ENCODE results near the gene FAM13C. TPM values are rescaled to one million over a fixed set of nuclear protein-coding genes. Genes with fewer than 3 reads are reported as not detected.

Gene FAM13C
- total and polyA plus RNA-seq, 2 of the 13 experiments (the other 11 are each of a cell fraction or from before 2014, with no cell fraction given): 0.07 to 0.26 TPM

DNA sequence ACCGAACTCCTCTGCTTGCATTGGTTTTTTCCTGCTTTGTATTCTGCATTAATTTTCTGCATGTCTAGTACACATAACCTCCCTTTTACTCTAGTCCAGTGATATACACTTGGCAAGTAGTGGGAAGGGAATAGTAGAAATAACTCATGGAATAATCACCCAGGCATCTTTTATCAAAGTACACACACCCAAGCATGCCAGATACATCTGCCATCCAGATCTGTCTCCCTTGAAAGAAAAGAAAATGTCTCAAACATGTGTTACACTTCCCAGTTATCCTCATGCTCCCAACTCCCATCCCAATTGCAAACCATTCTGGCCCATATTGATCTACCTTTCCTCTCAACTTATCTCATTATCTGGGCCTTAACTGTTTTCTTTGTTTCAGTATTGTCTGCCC, 106.9 kb downstream of the FAM13C start:
- no peaks in the 10 kb centered on the region for H4K20me1 ChIP-seq (ENCODE audit: insufficient read depth, low read length)
- H3K4me2 ChIP-seq (ENCODE audit: low read depth, low read length): no peak overlapping the region
- 96% methylated on average over 1 of the region's 1 CpG for WGBS (ENCODE audit: low lambda C conversion rate)
- no peaks in the 10 kb centered on the region for H3K9me3 ChIP-seq (ENCODE audit: low read length)
- intact Hi-C loops (cut with micrococcal nuclease; ENCODE audit: unreplicated experiment): no loop called here
- no peak for ATAC-seq
- H3K79me2 ChIP-seq (ENCODE audit: insufficient read depth, low read length): no peaks in the 10 kb centered on the region
- H3K4me3 ChIP-seq (replicated peaks in 1 of 3; ENCODE audit: insufficient read depth in 1 of 3, low read depth in 2 of 3, low read length in 3 of 3): no peak overlapping the region
- no peak for FAIRE-seq
- no peak overlapping the region for H3K9ac ChIP-seq (ENCODE audit: insufficient read depth, low read depth, low read length)
- no peak for DNase-seq (ENCODE audit: low spot score)
- TF ChIP-seq ZMAT3 (CRISPR knock-in tag; conservative IDR thresholded peaks at IDR 0.05) (no peak), PRDM15 (CRISPR knock-in tag; IDR thresholded peaks at IDR 0.05) (no peak), ZNF652 (CRISPR knock-in tag; IDR thresholded peaks at IDR 0.05; ENCODE audit: borderline replicate concordance, low read depth) (no peak), MIER3 (CRISPR knock-in tag; IDR thresholded peaks at IDR 0.05; ENCODE audit: borderline replicate concordance) (no peak), THAP9 (CRISPR knock-in tag; IDR thresholded peaks at IDR 0.05; ENCODE audit: borderline replicate concordance) (no peak), POLR2G (IDR thresholded peaks at IDR 0.05; ENCODE audit: low read depth, low read length) (no peak), RBM22 (optimal IDR thresholded peaks at IDR 0.05; ENCODE audit: low read length) (peak; percentile 83), TBX2 (CRISPR knock-in tag; IDR thresholded peaks at IDR 0.05; ENCODE audit: borderline replicate concordance) (no peak)
- TF ChIP-seq, protein P1, sequence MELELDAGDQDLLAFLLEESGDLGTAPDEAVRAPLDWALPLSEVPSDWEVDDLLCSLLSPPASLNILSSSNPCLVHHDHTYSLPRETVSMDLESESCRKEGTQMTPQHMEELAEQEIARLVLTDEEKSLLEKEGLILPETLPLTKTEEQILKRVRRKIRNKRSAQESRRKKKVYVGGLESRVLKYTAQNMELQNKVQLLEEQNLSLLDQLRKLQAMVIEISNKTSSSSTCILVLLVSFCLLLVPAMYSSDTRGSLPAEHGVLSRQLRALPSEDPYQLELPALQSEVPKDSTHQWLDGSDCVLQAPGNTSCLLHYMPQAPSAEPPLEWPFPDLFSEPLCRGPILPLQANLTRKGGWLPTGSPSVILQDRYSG (CRISPR knock-in tag; IDR thresholded peaks at IDR 0.05): no peak
- CTCF ChIA-PET (ENCODE audit: low intra/inter-chr PET ratio, low total read pairs): no interaction called here
- POLR2A ChIA-PET: no interaction called here
- BruUV-seq (replicated peaks): no TSS peak
- no peak overlapping the region for H2AFZ ChIP-seq (ENCODE audit: low read length)
- H3K36me3 ChIP-seq (replicated peaks in 1 of 2; ENCODE audit: control insufficient read depth in 1 of 2, insufficient read depth in 2 of 2, low read length in 2 of 2): peaks cover 2 to 8% of the 10 kb centered on the region in 2 experiments; a peak in 2 of 5 replicates
- no peak overlapping the region for H3K27ac ChIP-seq (ENCODE audit: extremely low read length, insufficient read depth, low read length)
- no peaks in the 10 kb centered on the region for H3K27me3 ChIP-seq (ENCODE audit: control insufficient read depth in 1 of 2, insufficient read depth in 2 of 2, low read length in 2 of 2)
- in situ Hi-C loops (cut with HindIII; ENCODE audit: extremely low pct_ligation_motif_present, low pct_unique_long_range_greater_than_20kb): no loop called here
- no peaks in the 10 kb centered on the region for H3K4me1 ChIP-seq (ENCODE audit: insufficient read depth, low read length)

Measured in HepG2 (cell line).